Stimulated activated naive CD4-positive, alpha-beta T cell treated with Interleukin-2 at 50 U/mL for 16 hours (primary cell): ENCODE measurements around the gene SAC3D1.

Experiments used
- DNase-seq: peaks from one replicate; lab custom pipeline; 2025; lab: John Stamatoyannopoulos, UW

The SAC3D1 gene

DNA sequence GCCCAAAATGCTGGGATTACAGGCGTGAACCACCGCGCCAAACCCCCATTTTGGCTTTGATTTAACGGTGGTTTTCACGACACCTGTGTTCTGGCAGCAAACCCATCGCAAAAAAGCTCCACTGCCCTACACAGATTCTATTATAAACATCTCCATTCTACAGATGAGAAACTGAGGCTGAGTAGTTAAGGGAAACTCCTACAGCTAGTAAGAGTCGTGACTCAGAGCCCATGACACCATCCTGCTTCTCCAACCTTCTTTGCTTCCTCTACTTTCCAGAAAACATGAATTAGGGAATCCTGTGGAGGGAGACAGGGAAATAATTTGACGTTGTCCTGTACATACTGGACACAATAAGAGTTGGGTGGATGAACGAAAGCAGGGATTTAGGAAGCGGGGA, 14.2 kb upstream of the SAC3D1 start:
- no peak for DNase-seq

DNA sequence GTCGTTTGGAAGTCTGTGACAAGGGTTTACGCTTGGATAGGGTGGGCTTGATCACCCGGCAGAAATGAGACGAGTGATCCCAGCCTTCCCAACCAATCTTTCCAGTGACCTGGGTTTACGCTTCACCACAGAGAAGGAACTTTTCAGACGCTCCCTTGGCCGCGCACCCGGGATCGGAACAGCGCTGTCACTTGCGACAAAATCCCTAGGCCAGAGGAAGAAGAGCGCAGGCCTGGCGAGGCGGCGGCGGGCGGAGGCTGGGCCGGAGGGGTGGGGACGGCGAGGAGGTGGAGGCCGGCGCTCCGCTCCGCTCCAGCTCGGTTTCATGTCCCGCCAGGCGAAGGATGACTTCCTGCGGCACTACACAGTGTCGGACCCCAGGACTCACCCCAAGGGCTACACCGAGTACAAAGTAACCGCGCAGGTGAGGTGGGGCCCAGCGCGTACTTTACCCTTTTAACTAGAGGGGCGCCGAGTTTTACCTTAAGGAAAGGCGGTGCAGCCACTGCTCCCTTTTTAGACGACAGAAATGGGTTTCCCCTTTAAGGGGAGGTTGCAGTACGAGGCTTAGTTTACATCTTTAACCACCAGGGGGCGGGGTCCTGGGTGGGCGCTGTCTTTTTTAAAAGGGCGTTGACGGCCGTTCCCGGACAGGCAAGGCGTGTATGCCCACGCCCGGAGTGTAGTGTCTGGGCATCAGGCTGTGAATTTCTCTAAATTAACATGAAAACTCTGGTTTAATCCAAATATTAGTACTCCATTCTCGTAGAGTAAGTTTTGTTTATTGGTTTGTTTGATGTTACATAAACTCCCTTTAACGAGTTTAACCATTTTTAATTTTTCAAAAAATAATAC, 13.6 kb upstream of the SAC3D1 start, which contains the start of gene SNX15:
Gene SNX15, plus strand, starts transcription at position 227 of the 855 bp plus-strand sequence. Its CDS starts 99 bp downstream, at position 326.
- peak; percentile 86 for DNase-seq

DNA sequence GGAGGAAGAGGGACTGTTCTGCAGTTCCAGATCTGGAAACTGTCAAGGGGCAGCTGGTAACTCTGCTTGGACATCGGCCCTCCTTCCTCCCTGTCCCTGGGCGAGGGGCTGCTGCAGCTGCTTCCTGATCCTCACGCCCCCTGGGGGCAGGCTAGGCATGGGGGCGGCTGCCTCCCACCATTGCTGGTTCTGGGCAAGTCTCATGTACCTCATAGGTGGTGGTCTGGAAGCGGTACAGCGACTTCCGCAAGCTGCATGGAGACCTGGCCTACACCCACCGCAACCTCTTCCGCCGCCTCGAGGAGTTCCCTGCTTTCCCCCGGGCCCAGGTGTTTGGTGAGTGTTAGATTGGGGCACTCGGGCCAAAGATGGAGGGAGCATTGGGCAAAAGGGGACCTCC, 8.8 kb upstream of the SAC3D1 start:
- no peak for DNase-seq

DNA sequence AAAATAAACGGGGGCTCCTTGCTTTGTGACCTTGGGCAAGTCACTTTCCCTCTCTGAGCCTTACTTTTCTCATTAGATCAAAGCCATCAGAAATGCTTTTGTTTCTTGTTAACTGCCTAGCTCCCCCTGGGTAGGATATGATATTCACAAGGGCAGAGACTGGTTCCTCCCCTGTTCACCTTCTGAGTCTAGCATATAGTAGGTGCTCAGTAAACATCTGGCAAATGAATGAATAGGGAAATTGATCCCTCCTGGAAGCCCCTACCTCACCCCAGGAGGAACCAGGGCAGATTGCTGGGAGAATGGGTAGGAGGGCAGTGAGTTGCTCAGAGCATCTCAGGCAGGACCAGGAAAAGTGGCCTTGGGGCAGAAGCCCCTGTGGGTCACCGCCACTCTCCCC, 6.6 kb upstream of the SAC3D1 start:
- no peak for DNase-seq

DNA sequence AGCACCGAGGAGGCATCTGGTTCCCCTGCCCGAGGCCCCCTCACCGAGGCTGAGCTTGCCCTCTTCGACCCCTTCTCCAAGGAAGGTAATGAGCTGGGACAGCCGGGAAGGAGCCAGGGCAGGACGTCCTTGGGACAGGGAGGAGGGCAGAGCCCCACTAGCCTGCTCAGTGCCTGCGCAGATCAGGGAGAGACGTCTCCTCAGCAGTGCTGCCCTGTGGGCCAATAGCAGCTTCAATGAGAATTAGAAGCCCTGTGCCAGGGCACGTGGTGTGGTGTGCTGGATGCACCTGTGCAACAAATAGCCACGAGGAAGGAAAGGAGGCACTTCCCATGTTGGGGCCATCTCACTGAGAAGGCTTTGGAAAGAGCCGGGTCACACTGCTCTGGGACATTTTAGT, 5.4 kb upstream of the SAC3D1 start:
- DNase-seq = no peak

DNA sequence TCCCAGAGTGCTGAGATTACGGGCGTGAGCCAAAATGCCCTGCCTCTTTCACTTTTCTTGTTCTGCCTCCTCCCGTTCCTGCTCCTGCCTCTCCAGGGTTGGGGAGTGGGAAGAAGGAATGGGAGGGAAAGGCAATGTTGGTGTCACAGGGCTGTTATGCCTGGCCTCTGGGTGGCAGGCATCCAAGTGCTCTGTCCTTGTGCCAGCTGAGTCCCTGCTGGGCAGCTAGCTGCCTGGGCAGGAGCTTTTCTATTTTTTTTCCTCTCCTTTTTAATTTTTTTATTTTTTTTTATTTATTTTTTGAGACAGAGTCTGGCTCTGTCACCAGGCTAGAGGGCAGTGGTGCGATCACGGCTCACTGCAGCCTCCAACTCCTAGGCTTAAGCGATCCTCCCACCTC, 4.1 kb upstream of the SAC3D1 start:
- DNase-seq = no peak

DNA sequence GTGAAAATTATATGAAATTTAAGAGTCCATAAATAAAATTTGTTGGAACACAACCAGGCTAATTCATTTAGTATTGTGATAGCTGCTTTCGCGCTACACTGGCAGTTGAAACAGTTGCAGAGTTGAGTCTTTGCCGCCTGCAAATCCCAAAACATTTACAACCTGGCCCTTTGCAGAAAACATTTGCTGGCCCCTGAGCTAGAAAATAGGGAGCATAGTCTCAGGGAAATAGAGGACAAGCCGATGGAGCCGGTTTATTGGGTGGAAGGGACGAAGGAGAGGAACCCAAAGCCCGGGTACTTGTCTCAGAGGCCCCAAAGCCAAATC, 527 bp upstream of the SAC3D1 start:
- no peak for DNase-seq

DNA sequence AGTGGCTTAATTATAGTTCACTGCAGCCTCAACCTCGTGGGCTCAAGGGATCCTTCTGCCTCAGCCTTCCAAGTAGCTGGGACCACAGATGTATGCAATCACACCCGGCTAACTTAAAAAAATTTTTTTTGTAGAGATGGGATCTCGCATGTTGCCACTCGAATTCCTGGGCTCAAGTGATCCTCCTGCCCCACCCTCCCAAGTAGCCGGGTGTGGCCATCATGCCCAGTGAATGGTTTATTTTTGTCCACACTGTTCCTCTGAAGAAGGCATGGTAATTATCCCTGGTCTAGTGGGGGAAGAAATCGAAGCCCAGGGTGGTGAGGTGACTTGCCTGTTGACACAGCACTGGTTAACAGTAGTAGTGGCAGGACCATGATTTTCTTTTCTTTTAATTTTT, 1.9 kb downstream of the SAC3D1 start:
- no peak for DNase-seq

DNA sequence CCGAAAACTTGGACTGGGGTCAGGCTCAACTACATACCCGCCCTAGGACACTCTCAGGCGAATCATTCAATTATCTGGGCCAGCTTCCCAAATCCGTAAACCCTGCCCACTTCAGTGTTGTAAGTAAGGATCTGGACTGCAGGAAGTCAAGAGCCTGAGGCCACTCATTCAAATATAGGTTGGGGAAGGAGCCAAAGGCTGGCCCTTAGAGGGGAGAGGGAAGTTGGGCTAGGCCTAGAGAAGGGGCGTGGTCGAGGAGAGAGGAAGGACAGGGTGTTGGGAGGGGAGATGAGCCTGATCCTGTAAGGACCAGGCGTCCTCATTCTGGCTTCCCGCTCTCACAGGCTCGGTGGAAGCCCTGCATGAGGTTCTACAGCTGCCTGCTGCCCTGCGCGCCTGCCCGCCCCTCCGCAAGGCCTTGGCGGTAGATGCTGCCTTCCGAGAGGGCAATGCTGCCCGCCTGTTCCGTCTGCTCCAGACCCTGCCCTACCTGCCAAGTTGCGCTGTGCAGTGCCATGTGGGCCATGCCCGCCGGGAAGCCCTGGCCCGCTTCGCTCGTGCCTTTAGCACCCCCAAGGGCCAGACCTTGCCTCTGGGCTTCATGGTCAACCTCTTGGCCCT, 3.0 kb downstream of the SAC3D1 start:
- DNase-seq = no peak

DNA sequence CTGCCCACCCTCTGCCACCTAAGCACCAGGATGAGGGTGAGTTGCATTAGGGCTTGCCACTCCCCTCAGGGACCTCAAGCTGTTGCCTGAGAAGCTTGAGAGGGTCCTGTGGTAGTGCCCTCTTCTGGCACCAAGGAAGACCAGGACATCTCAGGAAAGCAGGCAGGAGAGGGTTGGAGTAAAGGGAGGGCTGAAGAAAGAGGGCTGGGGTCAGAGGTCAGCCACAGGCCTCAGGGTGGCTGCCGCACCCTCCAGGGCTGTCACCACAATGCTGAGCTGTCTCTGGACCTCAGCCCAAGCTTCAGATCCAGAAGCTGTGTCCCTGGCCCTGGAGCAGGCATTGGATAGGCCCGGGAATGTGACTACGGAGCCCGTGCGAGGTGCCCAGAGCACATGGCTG, 4.1 kb downstream of the SAC3D1 start:
- DNase-seq = no peak

DNA sequence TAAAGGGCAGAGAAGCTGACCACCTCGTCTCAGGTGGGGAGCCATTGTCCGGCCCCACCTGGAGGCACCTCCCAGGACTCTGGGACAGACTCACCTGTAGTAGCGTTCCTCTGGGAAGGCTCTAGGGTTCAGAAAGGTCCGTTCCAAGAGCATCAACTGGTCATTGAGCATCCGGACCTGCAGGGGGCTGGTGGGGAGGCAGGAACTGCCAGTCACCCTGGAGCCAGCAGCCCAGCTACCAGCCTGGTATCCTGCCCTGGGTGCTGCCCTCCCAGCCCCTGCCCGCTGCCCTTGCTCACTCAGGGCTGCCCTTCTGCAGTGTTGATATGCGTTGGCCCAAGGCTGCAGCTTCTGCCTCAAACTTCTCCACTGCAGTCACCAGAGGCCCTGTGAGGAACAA, 4.7 kb downstream of the SAC3D1 start:
- no peak for DNase-seq

DNA sequence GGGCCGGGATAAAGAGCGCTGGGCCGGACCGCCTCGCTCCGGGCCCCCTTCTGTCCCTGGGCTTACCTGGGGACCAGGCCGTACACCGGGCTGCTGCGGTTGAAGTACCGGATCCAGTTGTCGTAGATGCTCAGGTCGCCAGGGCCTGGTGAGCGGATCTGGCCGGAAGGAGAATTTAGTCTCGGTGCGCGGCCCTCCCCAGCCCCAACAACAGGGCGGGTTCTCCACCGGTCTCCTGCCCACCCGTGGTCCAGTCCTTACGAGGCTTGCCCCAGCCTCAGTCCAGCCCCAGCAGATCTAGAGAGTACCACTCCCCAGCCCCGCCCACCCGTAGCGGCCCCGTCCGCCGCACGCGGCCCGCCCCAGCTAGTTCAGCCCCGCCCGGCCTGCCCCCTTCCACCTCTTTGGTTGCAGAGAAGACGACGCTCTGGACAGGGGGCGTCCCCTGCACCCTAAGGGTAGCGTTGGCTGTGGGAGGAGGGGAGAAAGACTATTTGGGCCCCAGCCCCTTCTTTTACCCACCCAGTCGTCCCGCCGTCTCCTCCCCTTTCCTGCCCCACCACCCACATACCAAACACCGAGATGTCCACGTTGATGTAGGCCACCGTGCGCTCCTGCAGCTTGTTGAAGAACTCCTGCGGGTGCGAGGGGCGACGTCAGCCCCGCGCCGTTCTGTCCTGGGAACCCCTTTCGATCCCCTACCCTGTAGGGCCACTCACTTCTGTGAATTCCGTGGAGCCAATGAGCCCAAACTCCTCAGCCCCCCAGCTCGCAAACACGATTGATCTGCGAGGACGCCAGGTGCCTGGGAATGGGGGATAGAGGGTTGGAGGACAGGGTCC, 6.8 kb downstream of the SAC3D1 start:
- peak; percentile 11 for DNase-seq

DNA sequence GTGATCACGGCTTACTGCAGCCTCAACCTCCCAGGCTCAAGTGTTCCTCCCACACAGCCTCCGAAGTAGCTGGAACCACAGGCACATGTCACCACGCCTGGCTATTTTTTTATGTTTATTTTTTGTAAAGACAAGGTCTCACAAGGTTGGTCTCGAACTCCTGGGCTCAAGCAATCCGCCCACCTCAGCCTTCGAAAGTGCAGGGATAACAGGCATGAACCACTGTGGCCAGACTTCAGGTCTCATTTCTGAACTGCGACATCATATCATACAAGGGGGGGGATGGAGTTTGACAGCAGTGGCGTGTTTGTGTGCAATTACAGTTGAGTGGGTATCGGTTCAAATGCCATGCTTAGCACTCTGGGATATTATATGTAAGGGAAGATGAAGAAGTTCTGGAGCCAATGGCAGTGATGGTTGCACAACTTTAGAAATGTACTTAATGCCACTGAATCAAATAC, 10.4 kb downstream of the SAC3D1 start:
- DNase-seq = no peak

DNA sequence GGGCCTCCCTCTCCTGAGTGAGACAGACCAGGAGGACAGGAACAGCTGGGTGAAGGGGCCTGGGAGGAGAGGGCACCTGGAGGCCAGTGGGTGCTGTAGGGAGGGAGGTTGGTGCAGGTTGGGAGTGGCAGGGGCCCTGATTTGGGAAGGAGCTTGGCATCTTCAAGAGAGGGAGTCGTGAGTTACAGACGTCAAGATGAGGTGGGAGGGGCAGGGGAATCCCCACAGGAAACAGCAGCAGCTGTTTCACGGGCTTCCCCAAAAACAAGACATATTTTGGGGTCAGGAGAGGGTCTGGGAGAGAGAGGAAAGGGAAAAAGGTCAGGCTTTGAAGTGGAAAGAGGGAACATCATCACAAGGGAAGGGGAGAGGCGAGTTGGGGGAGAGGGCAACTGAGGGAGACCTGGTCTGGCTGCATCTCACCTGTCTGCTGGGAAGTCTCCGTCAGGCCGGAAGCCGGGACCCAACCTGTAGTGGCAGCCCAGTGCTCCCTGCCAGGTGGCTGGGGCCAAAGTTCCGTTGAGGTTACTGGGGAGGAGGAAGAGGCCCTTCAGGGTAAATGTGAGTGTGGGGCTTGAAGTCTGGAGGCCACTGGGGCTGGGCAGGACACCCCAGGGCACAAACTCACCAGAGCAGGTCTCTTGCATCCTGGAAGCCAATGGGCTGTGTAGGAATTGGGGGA, 13.0 kb downstream of the SAC3D1 start:
- no peak for DNase-seq

DNA sequence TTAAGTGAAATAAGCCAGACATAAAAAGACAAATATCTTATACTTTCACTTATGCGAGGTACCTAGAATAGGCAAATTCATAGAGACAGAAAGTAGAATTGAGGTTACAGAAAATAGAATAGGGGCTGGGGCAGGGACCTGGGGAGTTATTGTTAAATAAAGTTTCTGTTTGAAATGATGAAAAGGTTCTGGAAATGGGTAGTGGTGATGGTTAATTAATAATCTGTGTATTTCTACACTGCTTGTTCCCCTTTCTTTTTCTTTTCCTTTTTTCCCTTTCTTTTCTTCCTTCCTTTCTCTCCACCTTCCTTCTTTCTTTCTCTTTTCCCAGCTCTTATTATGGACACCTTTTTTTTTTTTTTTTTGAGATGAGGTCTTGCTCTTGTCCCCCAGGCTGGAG, 14.5 kb downstream of the SAC3D1 start:
- no peak for DNase-seq

DNA sequence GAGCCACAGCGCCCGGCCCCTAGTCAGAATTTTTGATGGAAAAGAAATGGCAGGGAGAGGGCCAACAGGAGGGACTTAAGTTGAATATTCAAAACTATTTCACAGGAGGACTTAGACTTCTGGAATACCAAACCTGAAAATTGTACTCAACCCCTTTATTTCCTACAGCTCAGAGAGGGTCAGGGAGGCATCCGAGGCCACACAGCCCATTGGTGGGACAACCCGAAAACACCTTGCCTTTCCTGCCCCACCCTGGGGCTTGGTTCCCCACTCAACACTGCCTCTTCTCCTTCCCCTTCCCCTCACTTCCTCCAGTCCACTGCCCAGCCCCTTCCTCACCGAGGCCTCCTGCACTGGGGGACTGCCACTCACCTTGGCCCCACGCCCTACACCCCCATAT, 16.0 kb downstream of the SAC3D1 start:
- DNase-seq = no peak

DNA sequence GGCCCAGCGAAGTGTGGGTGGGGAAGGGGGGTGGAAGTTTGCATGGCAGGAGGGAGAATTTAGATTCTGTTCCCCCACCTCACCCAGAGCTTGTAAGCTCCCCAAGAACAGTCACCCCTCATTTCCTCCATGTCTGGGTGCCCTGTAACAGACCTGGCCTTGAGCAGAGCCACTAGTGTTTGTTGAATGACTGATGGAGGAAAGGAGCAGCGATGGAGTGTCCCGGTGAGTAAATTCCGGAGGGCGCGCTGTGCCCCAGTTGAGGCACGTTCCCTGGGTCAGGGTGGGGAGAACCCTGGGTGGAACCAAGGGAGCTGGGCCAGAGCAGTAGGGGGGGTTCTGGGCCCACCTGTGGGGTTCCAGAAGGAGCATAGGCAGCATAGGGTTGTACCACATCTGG, 16.5 kb downstream of the SAC3D1 start:
- DNase-seq = no peak

DNA sequence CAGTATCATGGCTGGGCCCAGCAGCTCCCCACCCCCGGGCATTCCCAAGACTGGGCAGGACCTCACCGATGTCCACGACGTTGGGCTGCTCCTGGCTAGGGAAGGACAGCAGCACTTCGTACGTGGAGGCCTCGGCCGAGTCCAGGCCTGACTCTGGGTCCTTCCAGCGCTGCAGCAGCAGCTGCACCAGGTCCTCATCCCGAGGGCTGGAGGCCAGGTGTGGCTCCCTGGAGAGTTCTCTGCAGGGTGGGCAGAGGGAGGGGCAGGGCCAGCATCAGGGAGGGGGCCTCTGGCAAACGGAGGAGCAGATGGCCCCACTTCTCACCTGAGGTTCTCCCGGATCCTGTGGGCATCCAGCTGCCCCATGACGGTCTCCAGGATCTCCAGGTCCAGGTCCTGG, 17.0 kb downstream of the SAC3D1 start:
- no peak for DNase-seq

DNA sequence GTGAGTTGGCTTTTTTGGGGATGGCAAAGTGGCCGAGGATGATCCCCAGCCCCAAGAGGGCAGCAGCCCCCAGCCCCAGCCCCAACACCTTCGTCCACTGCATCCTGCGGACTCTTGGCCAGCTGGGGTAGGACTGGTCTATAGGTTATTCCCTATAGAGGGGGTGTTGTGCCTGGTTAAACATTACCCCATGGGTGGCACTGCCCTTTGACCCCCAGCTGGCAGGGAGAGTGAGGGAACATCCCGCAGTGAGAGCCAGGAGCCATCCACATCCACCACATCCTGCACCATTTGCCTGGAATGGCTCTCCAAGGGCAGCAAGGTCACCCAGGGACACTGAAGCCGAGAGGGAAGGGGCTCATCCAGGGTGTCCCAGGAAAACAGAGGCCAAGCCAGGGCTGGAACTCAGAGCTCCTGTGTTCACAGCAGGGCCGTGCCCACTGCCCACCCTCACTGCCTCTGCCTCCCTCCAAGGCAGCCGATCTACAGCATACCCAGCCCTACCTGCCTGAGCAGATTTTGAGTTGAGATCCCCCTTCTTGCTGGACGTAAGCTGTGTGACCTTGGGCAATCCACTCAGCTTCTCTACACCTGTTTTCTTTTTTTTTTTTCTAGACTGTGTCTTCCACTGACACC, 17.5 kb downstream of the SAC3D1 start, which contains the start of gene NAALADL1:
Gene NAALADL1, minus strand, starts transcription at position 135 of the 636 bp plus-strand sequence. Its CDS starts 32 bp downstream, at position 103.
- no peak for DNase-seq

DNA sequence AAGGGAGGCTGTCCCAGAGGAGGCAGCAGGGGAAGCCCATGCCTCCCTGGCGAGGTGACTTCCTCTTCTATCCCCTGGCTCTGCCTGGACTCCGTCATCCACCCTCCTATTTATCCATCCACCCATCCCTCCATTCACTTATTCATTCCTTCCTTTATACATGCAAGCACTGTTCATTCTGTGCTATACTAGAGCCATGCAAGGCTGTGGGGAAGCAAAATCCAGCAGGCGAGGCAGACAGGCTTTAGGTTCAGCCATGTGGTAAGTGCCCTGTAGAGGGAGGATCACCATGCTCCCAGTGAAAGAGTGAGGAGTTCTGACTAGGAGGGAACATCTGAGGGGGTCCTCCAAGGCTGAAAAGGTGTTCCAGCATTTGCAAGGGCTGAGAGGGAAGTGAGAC, 18.5 kb downstream of the SAC3D1 start:
- no peak for DNase-seq

DNA sequence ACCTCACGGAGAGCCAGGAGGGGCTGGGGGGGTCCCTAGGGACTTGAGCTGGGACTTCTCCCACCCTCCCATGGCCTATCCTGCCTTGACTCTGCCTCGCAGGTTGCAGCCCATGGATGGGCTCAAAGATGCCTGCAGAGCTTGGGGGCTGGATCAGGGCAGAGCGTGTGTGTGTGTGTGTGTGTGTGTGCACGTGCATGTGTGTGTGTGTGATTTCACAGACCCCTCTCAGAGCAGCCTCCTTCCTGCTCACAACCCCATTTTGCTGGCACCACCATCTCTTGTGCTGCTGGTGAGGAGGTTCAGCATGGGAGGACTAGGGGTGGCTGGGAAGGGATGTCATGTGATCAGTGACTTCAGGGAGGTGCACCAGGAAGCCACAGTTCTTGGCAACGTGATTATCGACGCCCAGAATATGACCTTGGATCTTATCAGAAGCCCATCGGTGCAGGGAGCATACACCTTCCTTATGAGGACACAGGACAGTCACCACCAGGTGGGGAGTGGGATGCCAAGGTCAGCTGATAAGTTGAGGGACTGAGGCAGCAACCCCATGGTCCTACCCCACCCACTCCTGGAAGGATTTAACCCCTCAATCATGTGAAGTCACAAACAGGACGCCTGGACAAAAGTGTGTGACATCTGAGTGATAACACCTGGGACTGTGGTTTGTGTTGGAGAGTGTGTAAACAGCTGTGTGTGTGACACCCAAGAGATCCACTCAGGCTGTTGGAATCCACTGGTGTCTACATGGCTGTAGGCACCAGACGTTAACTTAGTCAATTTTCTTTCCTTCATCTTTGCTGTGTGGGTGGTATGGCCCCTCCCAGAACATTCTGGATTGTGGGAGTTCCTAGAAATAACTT, 19.2 kb downstream of the SAC3D1 start:
- no peak for DNase-seq
